ENCODE measurements around the gene FZD8.

GRCh38 chr10:35614312-35614711 is 27.8 kb downstream of the FZD8 start:
- TF ChIP-seq EZH2 (optimal IDR thresholded peaks at IDR 0.05; ENCODE audit: low read depth, low read length) = no peak
- no peak for TF ChIP-seq CTCF (IDR thresholded peaks at IDR 0.05; ENCODE audit: low read length)
